Measurements from ENCODE around the gene NDUFC1. TPM values are rescaled to one million over a fixed set of nuclear protein-coding genes. Genes with fewer than 3 reads are reported as not detected.

The NDUFC1 gene
- polyA plus RNA-seq, 1 donor (not counting 4 experiments of a cell fraction or from before 2014, with no cell fraction given), result 52.1 TPM

DNA sequence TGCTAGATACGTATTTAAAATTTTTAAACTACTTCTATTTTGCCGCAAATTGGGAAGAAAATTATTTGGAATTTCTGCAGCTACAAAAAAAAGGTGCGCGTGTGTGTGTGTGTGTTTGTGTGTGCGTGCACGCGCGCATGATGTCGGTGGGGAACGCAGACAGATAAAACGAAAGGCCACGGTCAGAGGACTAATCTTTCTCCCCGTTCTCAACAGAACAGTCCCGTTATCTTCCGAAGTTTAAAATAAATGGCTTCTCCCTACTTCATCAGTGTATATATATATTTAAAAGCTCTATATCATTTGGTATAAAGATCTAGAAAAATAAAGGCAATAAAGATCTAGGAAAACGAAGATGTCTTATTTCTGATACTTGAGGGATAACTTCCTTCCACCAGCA, 23.8 kb downstream of the NDUFC1 start:
- Histone ChIP-seq H3K27ac (ENCODE audit: control insufficient read depth, insufficient read depth, low read length) (no peak overlapping the region), H3K79me2 (ENCODE audit: control insufficient read depth, insufficient read depth, low read length) (no peaks in the 10 kb centered on the region), H3K4me2 (ENCODE audit: control insufficient read depth, extremely low read depth, insufficient read depth, low read depth, low read length) (no peak overlapping the region), H4K20me1 (ENCODE audit: control insufficient read depth, extremely low read depth, insufficient read depth, low read length) (no peaks in the 10 kb centered on the region), H3K27me3 (ENCODE audit: control insufficient read depth, extremely low read depth, insufficient read depth, low read length) (peaks cover 8% of the 10 kb centered on the region), H3K9me3 (ENCODE audit: control insufficient read depth, low read depth, low read length) (no peaks in the 10 kb centered on the region), H3K4me3 (ENCODE audit: control insufficient read depth in 2 of 3, extremely low read depth in 1 of 3, insufficient read depth in 2 of 3, low read depth in 1 of 3, low read length in 3 of 3) (no peak overlapping the region), H3K36me3 (ENCODE audit: control insufficient read depth in 2 of 2, extremely low read depth in 1 of 2, insufficient read depth in 2 of 2, low read length in 2 of 2) (no peaks in the 10 kb centered on the region), H2AFZ (ENCODE audit: control insufficient read depth, low read length) (no peak overlapping the region), H3K4me1 (ENCODE audit: control insufficient read depth, extremely low read depth, insufficient read depth, low read length) (no peaks in the 10 kb centered on the region), H3K9ac (ENCODE audit: control insufficient read depth, extremely low read depth, insufficient read depth, low read length) (no peak overlapping the region), H3K9me1 (ENCODE audit: control insufficient read depth, extremely low read depth, insufficient read depth, low read length) (no peaks in the 10 kb centered on the region)
- dilution Hi-C loops (cut with MboI; ENCODE audit: extremely low pct_ligation_motif_present, low sequenced_read_pairs), result no loop called here
- DNase-seq (ENCODE audit: low read depth, low spot score) (no peak), FAIRE-seq (no peak)
- TF ChIP-seq EZH2 (IDR thresholded peaks at IDR 0.05; ENCODE audit: low read length), result no peak
- TF ChIP-seq, protein P1, sequence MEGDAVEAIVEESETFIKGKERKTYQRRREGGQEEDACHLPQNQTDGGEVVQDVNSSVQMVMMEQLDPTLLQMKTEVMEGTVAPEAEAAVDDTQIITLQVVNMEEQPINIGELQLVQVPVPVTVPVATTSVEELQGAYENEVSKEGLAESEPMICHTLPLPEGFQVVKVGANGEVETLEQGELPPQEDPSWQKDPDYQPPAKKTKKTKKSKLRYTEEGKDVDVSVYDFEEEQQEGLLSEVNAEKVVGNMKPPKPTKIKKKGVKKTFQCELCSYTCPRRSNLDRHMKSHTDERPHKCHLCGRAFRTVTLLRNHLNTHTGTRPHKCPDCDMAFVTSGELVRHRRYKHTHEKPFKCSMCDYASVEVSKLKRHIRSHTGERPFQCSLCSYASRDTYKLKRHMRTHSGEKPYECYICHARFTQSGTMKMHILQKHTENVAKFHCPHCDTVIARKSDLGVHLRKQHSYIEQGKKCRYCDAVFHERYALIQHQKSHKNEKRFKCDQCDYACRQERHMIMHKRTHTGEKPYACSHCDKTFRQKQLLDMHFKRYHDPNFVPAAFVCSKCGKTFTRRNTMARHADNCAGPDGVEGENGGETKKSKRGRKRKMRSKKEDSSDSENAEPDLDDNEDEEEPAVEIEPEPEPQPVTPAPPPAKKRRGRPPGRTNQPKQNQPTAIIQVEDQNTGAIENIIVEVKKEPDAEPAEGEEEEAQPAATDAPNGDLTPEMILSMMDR (optimal IDR thresholded peaks at IDR 0.05 in 1 of 3, IDR thresholded peaks at IDR 0.05 in 1 of 3, conservative IDR thresholded peaks at IDR 0.05 in 1 of 3; ENCODE audit: extremely low read depth in 1 of 3, insufficient read depth in 2 of 3, low read length in 3 of 3), result no peak

DNA sequence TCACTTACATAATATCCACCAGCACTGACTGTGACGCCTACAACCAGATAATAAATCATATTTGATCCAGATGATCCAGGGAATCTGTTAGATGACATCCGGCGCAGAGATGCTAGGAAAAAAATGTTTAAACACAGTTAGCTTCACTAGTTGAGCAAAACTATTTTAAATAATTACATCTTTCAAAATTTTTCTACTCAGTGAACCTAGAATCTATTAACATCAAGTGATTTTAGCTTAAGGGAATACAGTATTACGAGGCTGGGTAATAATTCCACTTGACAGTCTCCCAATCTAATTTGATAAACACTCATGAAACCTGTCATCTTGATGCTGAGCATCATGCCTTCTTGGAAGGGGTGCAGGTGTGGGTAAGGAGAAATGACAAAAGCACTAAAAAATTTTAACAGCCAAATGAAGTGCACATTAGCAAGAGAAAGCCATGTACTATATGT, 27.0 kb downstream of the NDUFC1 start:
- no peak overlapping the region for H3K4me3 ChIP-seq (ENCODE audit: control insufficient read depth in 2 of 3, extremely low read depth in 1 of 3, insufficient read depth in 2 of 3, low read depth in 1 of 3, low read length in 3 of 3)
- H3K27ac ChIP-seq (ENCODE audit: control insufficient read depth, insufficient read depth, low read length), result no peak overlapping the region
- no peaks in the 10 kb centered on the region for H3K36me3 ChIP-seq (ENCODE audit: control insufficient read depth in 2 of 2, extremely low read depth in 1 of 2, insufficient read depth in 2 of 2, low read length in 2 of 2)
- H2AFZ ChIP-seq (ENCODE audit: control insufficient read depth, low read length), result no peak overlapping the region
- no peak overlapping the region for H3K9ac ChIP-seq (ENCODE audit: control insufficient read depth, extremely low read depth, insufficient read depth, low read length)
- dilution Hi-C loops (cut with MboI; ENCODE audit: extremely low pct_ligation_motif_present, low sequenced_read_pairs), result no loop called here
- H3K9me1 ChIP-seq (ENCODE audit: control insufficient read depth, extremely low read depth, insufficient read depth, low read length), result no peaks in the 10 kb centered on the region
- no peak for TF ChIP-seq EZH2 (IDR thresholded peaks at IDR 0.05; ENCODE audit: low read length)
- TF ChIP-seq, protein P1 (optimal IDR thresholded peaks at IDR 0.05 in 1 of 3, IDR thresholded peaks at IDR 0.05 in 1 of 3, conservative IDR thresholded peaks at IDR 0.05 in 1 of 3; ENCODE audit: extremely low read depth in 1 of 3, insufficient read depth in 2 of 3, low read length in 3 of 3), result no peak
- H3K4me2 ChIP-seq (ENCODE audit: control insufficient read depth, extremely low read depth, insufficient read depth, low read depth, low read length), result no peak overlapping the region
- H3K79me2 ChIP-seq (ENCODE audit: control insufficient read depth, insufficient read depth, low read length), result no peaks in the 10 kb centered on the region
- H3K9me3 ChIP-seq (ENCODE audit: control insufficient read depth, low read depth, low read length), result no peaks in the 10 kb centered on the region
- DNase-seq (ENCODE audit: low read depth, low spot score) (no peak), FAIRE-seq (no peak)
- H3K4me1 ChIP-seq (ENCODE audit: control insufficient read depth, extremely low read depth, insufficient read depth, low read length), result no peaks in the 10 kb centered on the region
- H3K27me3 ChIP-seq (ENCODE audit: control insufficient read depth, extremely low read depth, insufficient read depth, low read length), result peaks cover 8% of the 10 kb centered on the region
- H4K20me1 ChIP-seq (ENCODE audit: control insufficient read depth, extremely low read depth, insufficient read depth, low read length), result no peaks in the 10 kb centered on the region

Measured in keratinocyte (primary cell).